NCI-H774 (cell line): ENCODE data around the gene RNF217.
"Not testable (repeated sequence)": the region's sequence is repeated elsewhere in the genome, so short reads cannot be mapped to it uniquely, and the experiment has no call there.

Experiments
- DNase-seq: peaks from one replicate; lab custom pipeline; 2025; lab: John Stamatoyannopoulos, UW

RNF217 gene

GRCh38 chr6:125019281-125019680, 57.0 kb downstream of the RNF217 start:
- DNase-seq, result no peak

GRCh38 chr6:125019918-125020317, 57.7 kb downstream of the RNF217 start:
- DNase-seq, result no peak

- DNase-seq, result no peak
Measured at GRCh38 chr6:125020385-125020784, 58.1 kb downstream of the RNF217 start.

GRCh38 chr6:125022391-125022989, 60.3 kb downstream of the RNF217 start:
- DNase-seq, result no peak

- DNase-seq, result no peak
Measured at GRCh38 chr6:125025164-125025854, 63.1 kb downstream of the RNF217 start.

GRCh38 chr6:125027287-125027686, 65.0 kb downstream of the RNF217 start:
- no peak for DNase-seq

GRCh38 chr6:125030969-125031368, 68.7 kb downstream of the RNF217 start:
- DNase-seq, result no peak

GRCh38 chr6:125031385-125031784, 69.1 kb downstream of the RNF217 start:
- no peak for DNase-seq

GRCh38 chr6:125034929-125035328, 72.7 kb downstream of the RNF217 start:
- DNase-seq, result not testable (repeated sequence)

GRCh38 chr6:125036486-125036885, 74.2 kb downstream of the RNF217 start:
- not testable (repeated sequence) for DNase-seq

GRCh38 chr6:125037827-125038226, 75.6 kb downstream of the RNF217 start:
- no peak for DNase-seq

GRCh38 chr6:125038925-125039324, 76.7 kb downstream of the RNF217 start:
- no peak for DNase-seq

- no peak for DNase-seq
Measured at GRCh38 chr6:125041740-125042459, 79.7 kb downstream of the RNF217 start.

GRCh38 chr6:125044066-125044465, 81.8 kb downstream of the RNF217 start:
- DNase-seq, result no peak

GRCh38 chr6:125044667-125045066, 82.4 kb downstream of the RNF217 start:
- no peak for DNase-seq

- no peak for DNase-seq
Measured at GRCh38 chr6:125046107-125046925, 84.1 kb downstream of the RNF217 start.

GRCh38 chr6:125048274-125048673, 86.0 kb downstream of the RNF217 start:
- no peak for DNase-seq

- DNase-seq, result no peak
Measured at GRCh38 chr6:125050663-125051318, 88.6 kb downstream of the RNF217 start.

GRCh38 chr6:125053809-125054208, 91.6 kb downstream of the RNF217 start:
- DNase-seq, result no peak

- no peak for DNase-seq
Measured at GRCh38 chr6:125054331-125054730, 92.1 kb downstream of the RNF217 start.

GRCh38 chr6:125057392-125058246, 95.4 kb downstream of the RNF217 start:
- no peak for DNase-seq
